Stimulated activated CD4-positive, alpha-beta T cell treated with anti-CD3 and anti-CD28 coated beads, Interleukin-12 subunit alpha, Interleukin-12 subunit beta, amount 100 ng/mL, for 48 hours (primary cell): ENCODE measurements around the gene OPN1MW3.
"Not testable (repeated sequence)": the region's sequence is repeated elsewhere in the genome, so short reads cannot be mapped to it uniquely, and the experiment has no call there.

ENCODE experiments used
- DNase-seq, 3 donors: peaks; one replicate each; pipeline ENCODE4 v3.0.0-alpha.2; 2020; ENCODE audit warnings: low read depth in 2 of 3, low spot score in 1 of 3

The OPN1MW3 gene

GRCh38 chrX:154295664-154296310 lies 38.4 kb downstream of the OPN1MW3 start, which contains the start of gene TKTL1:
Gene TKTL1, plus strand, starts transcription at chrX:154295795. Its CDS starts 65 bp downstream, at chrX:154295860.
- no peak for DNase-seq

DNA sequence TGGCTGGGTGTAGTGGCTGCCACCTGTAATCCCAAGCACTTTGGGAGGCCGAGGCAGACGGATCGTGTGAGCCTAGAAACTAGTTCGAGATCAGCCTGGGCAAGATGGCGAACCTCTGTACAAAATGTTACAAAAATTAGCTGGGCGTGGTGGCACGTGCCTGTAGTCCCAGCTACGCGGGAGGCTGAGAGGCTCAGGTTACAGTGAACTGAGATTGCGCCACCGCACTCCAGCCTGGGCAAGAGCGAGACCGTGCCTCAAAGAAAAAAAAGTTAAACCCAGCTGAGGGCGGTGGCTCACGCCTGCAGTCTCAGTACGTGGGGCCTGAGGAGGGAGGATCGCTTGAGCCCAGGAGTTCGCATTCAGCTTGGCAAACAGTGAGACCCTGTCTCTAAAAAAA lies 39.3 kb downstream of the OPN1MW3 start:
- no peak for DNase-seq

DNA sequence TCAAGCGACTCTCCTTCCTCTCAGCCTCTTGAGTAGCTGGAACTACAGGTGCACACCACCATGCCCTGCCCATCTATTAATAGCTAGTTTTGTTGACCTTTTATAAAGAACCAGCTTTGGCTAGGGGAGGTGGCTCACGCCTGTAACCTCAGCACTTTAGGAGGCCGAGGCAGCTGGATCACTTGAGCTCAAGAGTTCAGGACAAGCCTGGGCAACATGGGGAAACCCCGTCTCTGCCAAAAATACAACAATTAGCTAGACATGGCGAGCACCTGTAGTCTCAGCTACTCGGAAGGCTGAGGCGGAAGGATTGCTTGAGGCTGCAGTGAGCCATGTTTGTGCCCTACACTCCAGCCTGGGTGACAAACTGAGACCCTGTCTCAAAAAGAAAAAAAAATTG lies 40.9 kb downstream of the OPN1MW3 start:
- no peak for DNase-seq

DNA sequence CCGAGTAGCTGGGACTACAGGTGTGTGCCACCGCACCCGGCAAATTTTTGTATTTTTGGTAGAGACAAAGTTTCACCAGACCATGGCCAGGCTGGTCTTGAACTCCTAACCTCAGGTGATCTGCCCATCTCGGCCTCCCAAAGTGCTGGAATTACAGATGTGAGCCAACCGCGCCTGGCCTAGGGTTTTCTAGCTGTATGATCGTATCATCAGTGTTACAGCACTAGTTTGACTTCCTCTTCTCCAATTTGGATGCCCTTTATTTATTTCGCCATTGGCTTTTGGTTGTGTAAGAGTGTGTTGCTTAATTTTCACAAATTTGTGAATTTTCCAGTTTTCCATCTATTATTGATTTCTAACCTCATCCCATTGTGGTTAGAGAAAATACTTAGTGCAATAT lies 43.4 kb downstream of the OPN1MW3 start:
- no peak for DNase-seq

DNA sequence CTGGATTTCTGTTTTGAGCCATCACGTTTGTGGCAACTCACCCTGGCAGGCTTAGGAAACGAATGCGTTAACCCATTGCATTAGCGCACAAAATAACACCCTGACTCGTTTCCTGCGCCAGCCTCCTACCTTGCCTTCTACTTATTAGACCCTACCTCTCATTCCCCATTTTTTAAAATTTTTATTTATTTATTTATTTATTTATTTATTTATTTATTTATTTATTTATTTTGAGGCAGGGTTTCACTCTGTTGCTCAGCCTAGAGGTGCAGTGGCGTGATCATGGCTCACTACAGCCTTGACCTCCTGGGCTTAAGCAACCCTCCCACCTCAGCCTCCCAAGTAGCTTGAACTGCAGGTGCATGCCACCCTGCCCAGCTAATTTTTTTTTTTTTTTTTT lies 45.6 kb downstream of the OPN1MW3 start:
- DNase-seq, result not testable (repeated sequence)

GRCh38 chrX:154303476-154303875 lies 46.1 kb downstream of the OPN1MW3 start:
- DNase-seq, result no peak

DNA sequence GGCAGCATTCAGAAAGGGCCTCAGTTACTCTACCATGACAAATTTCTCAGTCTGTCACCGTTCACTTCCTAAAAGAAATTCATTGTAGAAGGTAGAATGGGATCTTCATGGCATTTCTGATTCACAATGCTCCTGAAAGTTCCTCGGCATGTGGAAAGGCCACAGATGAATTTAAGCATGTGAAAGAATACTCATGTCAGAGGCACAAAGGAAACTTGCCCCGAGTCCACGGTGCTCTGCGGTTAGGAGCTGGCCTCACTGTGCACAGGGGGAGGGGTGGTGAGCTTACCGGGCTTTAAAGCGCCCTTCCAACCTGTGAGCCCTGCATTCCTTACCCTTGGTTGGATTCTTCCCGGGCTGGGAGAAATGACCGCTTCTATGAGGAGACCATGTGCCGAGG lies 47.5 kb downstream of the OPN1MW3 start:
- DNase-seq, result no peak

- no peak for DNase-seq
These were observed 48.3 kb downstream of the OPN1MW3 start for GRCh38 chrX:154305541-154306205.

- DNase-seq, result no peak
These were observed 49.8 kb downstream of the OPN1MW3 start for GRCh38 chrX:154307202-154307601.

DNA sequence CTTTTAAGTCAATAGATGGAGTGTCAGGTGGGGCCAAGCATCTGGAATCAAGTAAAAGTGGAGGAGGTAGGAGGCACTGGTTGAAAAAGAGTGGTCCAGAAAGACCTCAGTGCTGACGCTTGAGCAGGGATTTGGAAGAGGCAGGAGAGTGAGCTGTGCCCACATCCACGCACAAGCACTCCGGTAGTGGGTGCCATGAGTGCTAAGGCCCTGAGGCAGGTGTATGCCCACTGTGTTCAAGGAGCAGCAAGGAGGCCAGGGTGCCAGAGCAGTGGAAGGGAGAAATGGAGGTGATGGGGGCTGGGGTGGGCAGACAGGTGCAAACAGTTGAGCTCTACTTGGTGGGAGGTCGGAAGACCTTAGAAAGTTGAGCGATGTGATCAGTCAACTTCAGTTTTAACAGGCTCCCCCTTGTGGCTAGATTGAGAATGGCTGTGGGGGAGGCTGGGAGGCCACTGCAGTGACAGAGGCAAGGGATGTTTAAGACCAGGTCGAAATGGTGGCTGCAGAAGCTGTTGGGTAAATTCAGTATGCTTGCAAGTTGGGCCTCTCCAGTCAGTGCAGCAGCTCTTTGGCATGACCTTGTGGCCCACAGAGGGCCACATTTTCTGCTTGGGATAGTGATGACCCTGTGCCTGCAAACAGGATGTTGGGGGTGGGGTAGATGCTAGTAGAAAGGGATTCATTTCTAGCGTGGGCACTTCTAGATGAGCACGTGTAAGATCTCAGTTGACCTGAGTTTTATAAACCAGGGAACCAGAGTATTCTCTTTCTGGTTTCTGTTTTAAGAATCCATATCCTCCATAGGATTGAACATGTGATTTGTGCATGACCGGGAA lies 50.9 kb downstream of the OPN1MW3 start:
- peak; percentile 59 to 93 (median 68) for DNase-seq

GRCh38 chrX:154309041-154309775 lies 51.8 kb downstream of the OPN1MW3 start:
- DNase-seq, result no peak

- DNase-seq, result no peak
These were observed 53.5 kb downstream of the OPN1MW3 start for GRCh38 chrX:154310616-154311536.

- DNase-seq, result no peak
These were observed 54.7 kb downstream of the OPN1MW3 start for GRCh38 chrX:154312116-154312515.

GRCh38 chrX:154313147-154313546 lies 55.8 kb downstream of the OPN1MW3 start:
- peak in 1 of 3 donors; percentile 28 for DNase-seq

DNA sequence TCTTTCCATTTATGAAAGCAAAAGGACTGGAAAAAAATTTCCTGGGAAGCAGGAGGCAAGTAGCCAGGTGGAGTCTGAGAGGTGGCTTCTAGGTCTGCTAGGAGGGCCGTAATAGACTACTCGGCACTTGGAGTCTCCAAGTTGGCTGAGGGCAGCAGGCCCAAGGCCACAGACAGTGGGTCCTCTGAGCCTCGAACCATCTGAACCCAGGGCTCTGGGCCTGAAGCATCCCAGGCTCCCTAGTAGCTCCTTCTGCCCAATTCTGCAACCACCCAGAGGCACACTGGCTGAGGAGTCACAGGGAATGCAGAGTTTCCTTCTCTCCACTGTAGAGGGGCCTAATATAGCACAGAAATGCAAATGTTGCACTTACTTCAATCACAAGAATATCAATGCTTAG lies 58.0 kb downstream of the OPN1MW3 start:
- no peak for DNase-seq

DNA sequence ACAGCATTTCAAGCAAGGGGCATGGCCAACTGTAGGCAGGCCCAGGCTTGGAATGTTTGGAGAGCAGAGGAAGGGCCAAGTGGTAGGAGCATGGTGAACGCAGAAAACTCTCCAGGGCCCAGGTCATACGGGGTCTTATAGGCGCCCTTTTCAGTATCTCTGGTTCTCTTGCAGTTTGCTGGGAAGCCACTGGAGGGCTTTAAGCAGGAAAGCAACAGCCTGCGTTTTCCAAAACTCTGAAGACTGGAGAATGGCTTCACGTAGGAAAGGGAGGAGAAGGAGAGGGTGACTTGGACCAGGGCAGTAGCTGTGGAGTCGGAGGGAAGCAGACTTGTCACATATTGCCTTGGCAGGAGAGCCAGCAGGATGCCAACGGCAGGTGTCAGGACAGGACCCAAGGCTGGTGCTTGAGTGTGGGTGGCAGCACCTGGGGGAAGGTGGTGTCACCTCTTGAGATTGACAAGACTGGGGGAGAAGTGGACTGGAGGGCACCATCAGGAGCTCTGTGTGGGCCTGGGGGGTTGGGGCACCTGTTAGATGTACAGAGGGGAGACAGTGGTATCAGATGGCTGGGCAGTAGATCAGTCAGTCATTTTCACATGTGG lies 60.1 kb downstream of the OPN1MW3 start:
- DNase-seq, result no peak

- no peak for DNase-seq
These were observed 63.0 kb downstream of the OPN1MW3 start for GRCh38 chrX:154320406-154320805.
